OCI-LY3 (cell line): ENCODE data around the gene HHATL.

Source experiments
- H2AFZ ChIP-seq: fragments of 200-600, 300-600 bp; shearing (Covaris generic); 2 replicates; pipeline ENCODE4 v1.6.0; 2014; ENCODE audit warnings: antibody characterized with exemption, low read depth, low read length
- H3K27ac ChIP-seq: fragments of 200-600, 300-600 bp; sonication (generic); 2 replicates; pipeline ENCODE4 v1.5.1; 2014; ENCODE audit warnings: mild to moderate bottlenecking, low read length, moderate library complexity, mixed read lengths
- H3K27me3 ChIP-seq: fragments of 200-600, 300-600 bp; sonication (generic); 2 replicates; pipeline ENCODE4 v1.6.1; 2014; ENCODE audit warnings: low read depth, low read length, mixed read lengths
- H3K36me3 ChIP-seq: fragments of 200-600, 300-600 bp; sonication (generic); replicated peaks from 2 replicates; pipeline ENCODE3; 2014; ENCODE audit warnings: low read depth, low read length, mixed read lengths
- H3K4me1 ChIP-seq: fragments of 300-600, 200-600 bp; sonication (generic); 2 replicates; pipeline ENCODE4 v1.6.1; 2014; ENCODE audit warnings: low read length, mixed read lengths
- H3K4me2 ChIP-seq: fragments of 200-600, 300-600 bp; sonication (generic); 2 replicates; pipeline ENCODE4 v1.6.1; 2014; ENCODE audit warnings: low read length, mixed read lengths
- H3K4me3 ChIP-seq: fragments of 300-600, 200-600 bp; sonication (generic); 2 replicates; pipeline ENCODE4 v1.5.1; 2014; ENCODE audit warnings: antibody characterized with exemption, mild to moderate bottlenecking, low read length, moderate library complexity
- H3K79me2 ChIP-seq: fragments of 300-600, 200-600 bp; shearing (Covaris generic); 2 replicates; pipeline ENCODE4 v1.6.1; 2014; ENCODE audit warnings: mild to moderate bottlenecking, low read length, mixed read lengths
- H3K9ac ChIP-seq: fragments of 300-600, 200-600 bp; shearing (Covaris generic); 2 replicates; pipeline ENCODE4 v1.6.0; 2014; ENCODE audit warnings: mild to moderate bottlenecking, low read length, moderate library complexity
- H3K9me3 ChIP-seq: fragments of 200-600, 300-600 bp; shearing (Covaris generic); 2 replicates; pipeline ENCODE4 v1.6.1; 2014; ENCODE audit warnings: low read length, mixed read lengths; ENCODE audit not compliant: insufficient read depth
- H4K20me1 ChIP-seq: fragments of 200-600, 300-600 bp; sonication (generic); 2 replicates; pipeline ENCODE4 v1.6.1; 2016; ENCODE audit warnings: low read length, mixed read lengths; ENCODE audit not compliant: insufficient read depth
- CTCF ChIP-seq: fragments of 200-600, 300-600 bp; sonication (generic); IDR thresholded peaks from 2 replicates; pipeline ENCODE4 v1.5.1; 2014; ENCODE audit warnings: antibody characterized with exemption, low read length, low read depth
- EZH2phosphoT487 ChIP-seq: fragments of 200-600 bp; shearing (Covaris generic); IDR thresholded peaks from 2 replicates; pipeline ENCODE4 v1.6.1; 2018; ENCODE audit warnings: antibody characterized with exemption, mixed run types, low read depth

Gene HHATL

GRCh38 chr3:42720126-42720525 lies 17.5 kb upstream of the HHATL start:
- no peaks in the 10 kb centered on the region for H3K9me3 ChIP-seq

DNA sequence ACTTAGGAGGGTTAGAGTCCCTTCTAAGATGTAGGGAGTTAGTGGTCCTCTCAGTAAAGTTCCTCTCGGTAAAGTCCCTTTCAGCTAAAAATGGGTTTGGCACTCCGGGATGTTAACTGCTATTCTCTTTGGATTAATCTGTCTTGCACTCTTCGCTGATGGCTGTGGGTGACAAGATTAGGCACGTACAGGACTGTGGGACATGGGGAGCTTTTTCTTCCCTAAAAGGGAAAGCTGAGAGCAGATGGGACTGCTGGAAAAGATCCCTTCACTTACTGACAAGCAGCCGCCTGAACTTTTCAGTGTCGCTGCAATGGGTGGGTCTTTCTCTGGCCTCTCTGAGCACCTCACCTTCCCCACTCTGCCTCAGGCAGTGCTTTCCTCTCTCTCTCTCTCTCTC lies 16.4 kb upstream of the HHATL start:
- H3K27me3 ChIP-seq, result peaks cover 10% of the 10 kb centered on the region; the same call in 1 of the 2 replicates
- no peaks in the 10 kb centered on the region for H3K9me3 ChIP-seq
- H3K79me2 ChIP-seq, result no peaks in the 10 kb centered on the region
- H4K20me1 ChIP-seq, result no peaks in the 10 kb centered on the region
- no peak overlapping the region for H3K4me3 ChIP-seq
- H3K27ac ChIP-seq, result no peak overlapping the region
- no peaks in the 10 kb centered on the region for H3K36me3 ChIP-seq
- H3K4me1 ChIP-seq, result no peaks in the 10 kb centered on the region
- no peak overlapping the region for H3K9ac ChIP-seq
- no peak overlapping the region for H3K4me2 ChIP-seq
- no peak overlapping the region for H2AFZ ChIP-seq
- TF ChIP-seq EZH2phosphoT487 (no peak), CTCF (no peak)

More at GRCh38 chr3:42720126-42720525, 17.5 kb upstream of the HHATL start:
- Histone ChIP-seq H3K27ac (no peak overlapping the region), H3K4me1 (no peaks in the 10 kb centered on the region), H3K27me3 (peaks cover 10% of the 10 kb centered on the region; the same call in 1 of the 2 replicates), H3K79me2 (no peaks in the 10 kb centered on the region), H3K36me3 (no peaks in the 10 kb centered on the region), H3K4me3 (no peak overlapping the region), H2AFZ (no peak overlapping the region), H3K9ac (no peak overlapping the region), H4K20me1 (no peaks in the 10 kb centered on the region), H3K4me2 (no peak overlapping the region)
- TF ChIP-seq EZH2phosphoT487 (no peak), CTCF (no peak)

GRCh38 chr3:42718338-42718737 lies 15.7 kb upstream of the HHATL start:
- TF ChIP-seq EZH2phosphoT487 (no peak), CTCF (no peak)
- H3K4me3 ChIP-seq, result no peak overlapping the region
- no peak overlapping the region for H3K4me2 ChIP-seq
- H2AFZ ChIP-seq, result no peak overlapping the region
- no peaks in the 10 kb centered on the region for H3K9me3 ChIP-seq
- no peaks in the 10 kb centered on the region for H4K20me1 ChIP-seq
- no peaks in the 10 kb centered on the region for H3K79me2 ChIP-seq
- no peaks in the 10 kb centered on the region for H3K4me1 ChIP-seq
- peaks cover 10% of the 10 kb centered on the region; the same call in 1 of the 2 replicates for H3K27me3 ChIP-seq
- H3K27ac ChIP-seq, result no peak overlapping the region
- no peak overlapping the region for H3K9ac ChIP-seq
- no peaks in the 10 kb centered on the region for H3K36me3 ChIP-seq

- no peak for TF ChIP-seq CTCF
- no peak for TF ChIP-seq EZH2phosphoT487
- Histone ChIP-seq H3K27me3 (peaks cover 8% of the 10 kb centered on the region; the same call in 1 of the 2 replicates), H3K36me3 (no peaks in the 10 kb centered on the region), H3K4me3 (no peak overlapping the region), H3K9ac (no peak overlapping the region), H4K20me1 (no peaks in the 10 kb centered on the region), H3K9me3 (no peaks in the 10 kb centered on the region), H3K27ac (no peak overlapping the region), H3K79me2 (no peaks in the 10 kb centered on the region), H3K4me1 (no peaks in the 10 kb centered on the region), H2AFZ (no peak overlapping the region), H3K4me2 (no peak overlapping the region)
These were observed 14.7 kb upstream of the HHATL start for GRCh38 chr3:42717306-42717705.
